Ectodermal cell (in vitro differentiated cells): ENCODE data around the gene PRUNE1.

Source experiments
- H3K27ac ChIP-seq: 2 replicates; pipeline ENCODE4 v1.7.0; 2013; ENCODE audit warnings: mild to moderate bottlenecking, low read depth, low read length; ENCODE audit not compliant: insufficient read depth, poor library complexity, severe bottlenecking
- H3K27me3 ChIP-seq: 2 replicates; pipeline ENCODE4 v1.7.0; 2013; ENCODE audit warnings: mild to moderate bottlenecking, low read length; ENCODE audit not compliant: insufficient read depth, control insufficient read depth, poor library complexity, severe bottlenecking
- H3K36me3 ChIP-seq: one replicate; pipeline ENCODE4 v1.7.0; 2013; ENCODE audit warnings: low read length; ENCODE audit not compliant: control insufficient read depth, insufficient read depth
- H3K4me1 ChIP-seq: one replicate; pipeline ENCODE4 v1.7.0; 2013; ENCODE audit warnings: low read length; ENCODE audit not compliant: control insufficient read depth, insufficient read depth
- H3K4me3 ChIP-seq: 2 replicates; pipeline ENCODE4 v1.7.0; 2013; ENCODE audit warnings: low read depth, low read length, control low read depth; ENCODE audit not compliant: insufficient read depth
- H3K9me3 ChIP-seq: 2 replicates; pipeline ENCODE4 v1.7.0; 2013; ENCODE audit warnings: mild to moderate bottlenecking, low read length, moderate library complexity; ENCODE audit not compliant: control insufficient read depth
- WGBS, 2 experiments: methylation state at CpG; one replicate each; pipeline ENCODE4 v1.1.7; 2013; ENCODE audit warnings: missing lambda C conversion rate in 2 of 2; 5-methylcytosine and 5-hydroxymethylcytosine counted together

Gene PRUNE1

DNA sequence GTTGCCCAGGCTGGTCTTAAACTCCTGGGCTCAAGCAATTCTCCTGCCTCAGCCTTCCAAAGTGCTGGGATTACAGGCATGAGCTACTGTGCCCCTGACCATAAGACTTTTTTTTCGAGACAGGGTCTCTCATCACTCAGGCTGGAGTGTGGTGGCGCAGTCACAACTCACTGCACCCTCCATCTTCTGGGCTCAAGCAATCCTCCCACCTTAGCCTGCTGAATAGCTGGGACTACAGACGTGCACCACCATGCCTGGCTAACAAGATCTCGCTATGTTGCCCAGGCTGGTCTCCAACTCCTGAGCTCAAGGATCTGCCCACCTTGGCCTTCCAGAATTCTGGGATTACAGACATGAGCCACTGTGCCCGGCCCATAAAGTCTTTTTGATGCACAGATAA is 41.2 kb downstream of the PRUNE1 start:
- peaks cover 3% of the 10 kb centered on the region for H3K4me1 ChIP-seq
- no peak overlapping the region for H3K27ac ChIP-seq
- H3K27me3 ChIP-seq, result no peaks in the 10 kb centered on the region
- H3K4me3 ChIP-seq, result no peak overlapping the region
- H3K36me3 ChIP-seq, result peaks cover 7% of the 10 kb centered on the region
- H3K9me3 ChIP-seq, result no peaks in the 10 kb centered on the region
- 91 to 94% methylated on average over 5 of the region's 5 CpGs for WGBS, 2 experiments

DNA sequence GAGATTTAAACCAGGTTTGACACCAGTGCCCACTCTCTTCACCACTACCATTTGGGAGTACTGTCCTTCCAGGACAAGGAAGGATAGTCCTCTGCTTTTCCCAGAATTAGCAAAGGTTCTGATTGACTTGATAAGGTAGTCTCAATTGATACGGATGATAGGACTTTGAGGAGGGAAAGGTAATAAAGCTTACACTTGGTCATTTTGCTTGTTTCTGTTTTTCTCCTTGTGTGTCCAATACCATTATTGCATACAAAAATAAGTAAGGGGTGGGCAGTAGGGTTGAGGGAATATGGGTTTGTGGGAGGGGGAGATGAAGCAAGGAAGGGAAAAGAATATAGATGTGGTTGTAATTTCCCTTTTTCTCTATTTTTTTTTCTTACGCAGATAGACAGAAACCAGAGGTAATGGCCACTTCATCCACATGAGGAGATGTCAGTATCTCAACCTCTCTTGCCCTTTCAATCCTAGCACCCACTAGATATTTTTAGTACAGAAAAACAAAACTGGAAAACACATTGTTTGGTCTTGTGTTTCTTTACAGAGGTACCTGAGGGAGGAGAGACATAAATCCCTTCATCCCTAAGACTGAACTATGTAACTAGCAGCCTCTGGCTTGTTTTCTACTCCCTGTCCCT is 41.9 kb downstream of the PRUNE1 start:
- H3K27me3 ChIP-seq, result no peaks in the 10 kb centered on the region
- H3K9me3 ChIP-seq, result no peaks in the 10 kb centered on the region
- WGBS, 2 experiments, result 95% methylated on average over 2 of the region's 2 CpGs
- no peak overlapping the region for H3K27ac ChIP-seq
- no peak overlapping the region for H3K4me3 ChIP-seq
- peaks cover 3% of the 10 kb centered on the region for H3K4me1 ChIP-seq
- peaks cover 11% of the 10 kb centered on the region for H3K36me3 ChIP-seq

DNA sequence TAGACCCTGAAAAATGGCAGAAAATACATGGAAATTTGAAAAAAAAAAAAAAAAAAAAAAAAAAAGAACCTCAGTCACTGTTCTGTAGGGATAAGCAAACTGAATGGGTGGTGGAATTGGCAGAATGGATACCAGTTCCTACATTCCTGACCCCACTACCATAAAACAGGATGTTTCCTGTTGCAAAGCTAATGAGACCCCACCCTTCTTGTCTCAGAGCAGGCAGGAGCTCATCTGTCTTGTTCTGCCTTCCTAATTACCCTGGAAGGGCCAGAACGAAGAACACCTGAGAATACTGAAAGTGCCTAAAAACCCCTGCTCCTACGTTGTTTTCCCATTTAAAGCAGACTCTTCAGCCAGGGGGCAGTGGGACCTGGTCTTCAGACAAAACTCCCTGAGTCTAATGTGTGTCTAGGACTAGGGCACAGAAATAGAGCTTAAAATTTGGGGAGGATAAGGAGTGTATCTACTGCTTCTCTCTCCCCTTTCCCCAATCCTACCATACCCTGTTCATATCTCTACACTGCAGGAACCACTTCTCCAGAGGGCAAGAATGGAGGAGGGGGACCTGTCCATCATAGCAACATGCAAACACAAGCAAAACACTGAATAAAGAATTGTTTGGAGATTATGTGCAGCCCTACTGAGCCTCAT is 43.2 kb downstream of the PRUNE1 start:
- peaks cover 3% of the 10 kb centered on the region for H3K4me1 ChIP-seq
- 81 to 84% methylated on average over 2 of the region's 2 CpGs for WGBS, 2 experiments
- H3K4me3 ChIP-seq, result no peak overlapping the region
- H3K27me3 ChIP-seq, result no peaks in the 10 kb centered on the region
- H3K9me3 ChIP-seq, result no peaks in the 10 kb centered on the region
- no peak overlapping the region for H3K27ac ChIP-seq
- H3K36me3 ChIP-seq, result peaks cover 11% of the 10 kb centered on the region

DNA sequence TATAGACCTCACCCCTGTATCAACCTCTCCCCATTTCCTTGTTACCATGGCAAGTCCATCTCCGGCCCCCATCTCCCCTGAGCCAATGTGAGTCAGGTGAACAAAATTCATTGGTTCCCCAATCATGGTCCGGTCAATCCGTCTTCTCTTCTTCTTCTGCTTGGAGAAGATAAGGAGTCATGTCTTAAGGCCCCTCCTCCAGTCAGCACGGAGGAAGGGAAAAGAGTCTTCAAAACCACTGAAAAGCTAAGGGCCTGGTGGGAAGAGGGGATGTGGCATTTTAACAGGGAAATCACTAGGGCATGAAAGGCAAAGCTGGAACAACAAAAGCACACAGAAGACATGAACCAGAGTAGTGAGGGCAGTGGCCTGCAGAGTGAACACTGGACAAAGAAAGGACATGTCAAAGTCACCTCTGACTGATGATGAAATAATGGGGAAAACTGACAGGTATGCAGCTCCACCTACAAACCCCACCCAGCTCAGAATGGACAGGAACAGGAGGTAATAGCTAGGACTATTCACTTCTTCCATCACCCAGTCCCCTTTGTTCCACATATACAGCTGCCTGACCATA is 46.8 kb downstream of the PRUNE1 start:
- H3K9me3 ChIP-seq, result no peaks in the 10 kb centered on the region
- 91 to 93% methylated on average over 4 of the region's 4 CpGs for WGBS, 2 experiments
- no peak overlapping the region for H3K27ac ChIP-seq
- H3K36me3 ChIP-seq, result peaks cover 11% of the 10 kb centered on the region
- no peaks in the 10 kb centered on the region for H3K27me3 ChIP-seq
- no peak overlapping the region for H3K4me3 ChIP-seq
- H3K4me1 ChIP-seq, result peaks cover 8% of the 10 kb centered on the region

DNA sequence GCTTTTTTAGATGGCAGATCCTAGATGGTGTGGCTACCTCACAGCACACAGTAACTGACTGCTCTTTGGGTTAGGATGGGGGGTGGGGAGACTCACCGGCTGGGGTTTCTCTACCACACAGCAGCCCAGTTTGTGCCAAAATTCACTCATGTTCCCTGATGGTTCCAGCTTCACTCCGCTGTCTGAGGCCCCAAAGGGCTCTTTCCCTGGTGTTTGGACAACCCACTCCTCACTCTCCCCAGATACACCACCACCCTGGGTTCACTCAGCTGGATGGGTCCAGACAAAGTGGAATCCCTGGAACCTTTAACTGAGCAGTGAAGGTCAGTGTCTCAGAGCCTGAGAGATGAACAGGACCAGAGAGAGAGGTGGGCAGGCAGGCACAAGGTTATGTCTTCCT is 47.3 kb downstream of the PRUNE1 start:
- H3K4me1 ChIP-seq, result peaks cover 8% of the 10 kb centered on the region
- H3K9me3 ChIP-seq, result no peaks in the 10 kb centered on the region
- H3K27me3 ChIP-seq, result no peaks in the 10 kb centered on the region
- peaks cover 11% of the 10 kb centered on the region for H3K36me3 ChIP-seq
- no peak overlapping the region for H3K27ac ChIP-seq
- 93 to 100% methylated on average over 1 of the region's 2 CpGs for WGBS, 2 experiments
- no peak overlapping the region for H3K4me3 ChIP-seq

DNA sequence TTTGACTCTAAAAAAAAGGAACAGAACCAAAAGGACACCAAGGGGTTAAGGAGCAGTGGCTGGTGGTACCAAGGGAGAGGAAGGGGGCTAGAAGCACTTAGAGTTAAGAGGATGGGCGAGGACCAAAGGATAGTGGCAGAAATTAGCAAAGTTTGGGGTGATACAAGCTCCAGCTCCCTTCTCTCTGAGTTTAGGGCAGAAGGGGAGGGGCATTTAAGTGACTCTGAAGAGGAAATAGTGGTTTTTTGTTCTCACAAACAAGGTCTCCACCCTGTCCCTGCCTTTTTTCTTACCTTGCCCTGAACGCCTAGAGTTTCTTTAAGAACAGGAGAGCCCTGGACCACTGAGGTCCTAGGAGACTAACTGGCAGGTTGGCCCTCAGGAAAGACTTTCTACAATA is 47.9 kb downstream of the PRUNE1 start:
- H3K4me1 ChIP-seq, result peaks cover 8% of the 10 kb centered on the region
- H3K36me3 ChIP-seq, result peaks cover 11% of the 10 kb centered on the region
- no peaks in the 10 kb centered on the region for H3K9me3 ChIP-seq
- no peaks in the 10 kb centered on the region for H3K27me3 ChIP-seq
- WGBS, 2 experiments, result 63 to 73% methylated on average over 2 of the region's 2 CpGs
- H3K4me3 ChIP-seq, result no peak overlapping the region
- no peak overlapping the region for H3K27ac ChIP-seq

DNA sequence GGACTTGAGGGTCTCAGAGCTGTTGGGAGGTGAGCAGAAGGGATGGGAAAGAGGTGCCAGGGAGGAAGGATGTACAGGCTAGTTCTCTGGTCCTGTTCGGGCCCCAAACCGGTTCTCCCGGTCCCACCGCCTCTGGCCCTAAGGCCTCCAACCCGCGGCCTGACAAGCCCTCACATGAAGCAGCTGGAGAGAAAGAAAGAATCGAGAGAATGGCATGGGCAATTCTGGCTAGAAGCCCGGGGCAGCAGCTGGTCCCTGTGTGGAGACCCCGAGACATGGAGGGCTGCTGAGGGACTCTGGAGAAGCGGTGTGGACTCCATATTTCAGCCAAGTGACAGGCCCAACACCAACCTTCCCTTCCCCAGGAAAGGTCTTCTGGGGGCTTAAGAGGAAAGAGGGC is 50.4 kb downstream of the PRUNE1 start:
- peaks cover 8% of the 10 kb centered on the region for H3K4me1 ChIP-seq
- H3K27me3 ChIP-seq, result no peaks in the 10 kb centered on the region
- H3K4me3 ChIP-seq, result peak overlapping the region; percentile 94
- 2 to 4% methylated on average over 10 of the region's 10 CpGs for WGBS, 2 experiments
- peaks cover 4% of the 10 kb centered on the region for H3K36me3 ChIP-seq
- H3K27ac ChIP-seq, result no peak overlapping the region
- H3K9me3 ChIP-seq, result no peaks in the 10 kb centered on the region

DNA sequence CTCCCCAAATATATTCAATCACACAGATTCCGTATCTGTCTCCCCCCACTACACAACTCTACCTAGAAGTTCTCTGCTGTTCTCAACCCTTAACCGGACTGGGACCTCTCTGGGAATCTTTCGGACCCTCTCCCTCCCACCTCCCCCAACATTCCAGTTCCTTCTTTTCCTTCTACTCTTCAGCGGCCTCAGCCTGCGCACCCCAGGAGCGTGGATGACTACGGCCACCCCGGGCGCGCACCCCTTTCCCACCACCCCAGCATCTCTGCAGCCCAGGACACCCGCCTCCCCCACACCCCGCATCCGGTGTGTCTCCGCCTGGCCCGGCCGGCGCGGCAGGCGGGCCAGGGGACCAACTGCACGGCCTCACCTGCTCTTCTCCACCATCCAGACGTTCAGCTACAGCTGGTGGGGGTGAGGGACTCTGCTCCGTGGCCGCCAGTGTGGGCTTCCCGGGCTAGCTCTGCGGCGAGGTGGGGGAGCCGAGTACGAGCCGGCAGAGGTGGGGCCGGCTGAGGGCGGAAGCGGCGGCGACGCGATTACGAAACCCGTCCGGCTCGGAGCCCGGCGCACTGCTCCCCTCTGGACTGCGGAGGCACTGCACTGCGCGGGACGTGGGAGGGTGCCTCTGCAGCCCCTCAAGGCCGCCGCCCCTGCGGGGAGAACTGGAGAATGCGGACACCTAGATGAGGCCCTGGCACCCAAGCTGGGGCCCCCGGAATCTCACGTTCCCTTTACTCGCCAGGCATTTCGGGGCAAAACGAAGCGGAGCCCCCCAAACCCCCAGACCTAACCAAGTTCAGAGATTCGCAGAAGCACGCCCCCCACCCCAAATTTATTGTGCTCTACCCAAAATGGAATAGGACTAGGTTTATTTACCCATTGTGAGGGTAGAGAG is 51.1 kb downstream of the PRUNE1 start, which contains the start of gene CDC42SE1:
CDC42SE1 (minus strand) TSS at position 514 of the 898 bp plus-strand sequence. CDS start 3,892 bp downstream, outside the sequence.
- H3K36me3 ChIP-seq, result peaks cover 4% of the 10 kb centered on the region
- no peaks in the 10 kb centered on the region for H3K27me3 ChIP-seq
- H3K4me3 ChIP-seq, result peak within 1 kb of the TSS; percentile 94
- H3K4me1 ChIP-seq, result peaks cover 11% of the 10 kb centered on the region
- WGBS, 2 experiments, result 0% methylated on average over 58 of the region's 58 CpGs
- no peaks in the 10 kb centered on the region for H3K9me3 ChIP-seq
- H3K27ac ChIP-seq, result peak within 1 kb of the TSS; percentile 80

DNA sequence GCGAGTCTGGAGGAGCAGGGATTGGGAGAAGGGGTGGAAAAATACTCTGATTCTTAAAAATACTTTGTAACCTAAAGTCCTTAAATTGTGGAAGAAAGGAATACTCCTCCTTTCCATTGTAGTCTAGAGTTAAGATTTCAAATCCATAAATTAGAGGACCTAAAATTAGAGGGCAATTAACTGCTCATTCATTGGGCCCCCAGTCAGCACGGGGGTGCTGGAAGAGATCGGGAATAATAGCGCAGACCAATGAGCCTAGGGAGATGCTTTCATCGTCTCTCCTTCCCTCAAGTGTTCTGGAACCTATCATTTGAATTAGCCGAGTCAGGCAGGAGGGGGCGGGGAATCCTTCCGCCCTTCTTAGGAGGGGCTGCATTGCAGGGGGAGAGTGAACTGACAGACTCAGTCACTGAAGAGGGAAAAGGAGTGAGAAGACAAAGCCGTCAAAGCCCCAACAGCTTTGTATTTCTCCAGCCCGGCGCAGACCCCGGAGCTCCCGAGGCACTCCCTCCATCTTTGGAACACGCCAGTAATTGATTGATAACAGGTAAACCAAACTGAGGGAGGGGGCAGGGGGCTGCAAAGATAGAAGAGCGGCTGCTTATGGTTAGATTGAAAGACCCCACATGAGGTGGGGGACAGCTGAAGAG is 51.9 kb downstream of the PRUNE1 start, which contains the start of gene MLLT11:
MLLT11 (plus strand) TSS at position 391 of the 650 bp plus-strand sequence. CDS start 6,828 bp downstream, outside the sequence.
- Histone ChIP-seq H3K36me3 (peaks cover under 1% of the 10 kb centered on the region), H3K27me3 (no peaks in the 10 kb centered on the region), H3K27ac (peak within 1 kb of the TSS; percentile 80), H3K9me3 (no peaks in the 10 kb centered on the region), H3K4me3 (peak within 1 kb of the TSS; percentile 94), H3K4me1 (peaks cover 11% of the 10 kb centered on the region)
- 0% methylated on average over 14 to 15 of the region's 15 CpGs for WGBS, 2 experiments
